ENCODE measurements around the gene GPC6. TPM values are rescaled to one million over a fixed set of nuclear protein-coding genes. Genes with fewer than 3 reads are reported as not detected.

The GPC6 gene
- total RNA-seq, 1 experiment from 2014 or later: 0.22 TPM

DNA sequence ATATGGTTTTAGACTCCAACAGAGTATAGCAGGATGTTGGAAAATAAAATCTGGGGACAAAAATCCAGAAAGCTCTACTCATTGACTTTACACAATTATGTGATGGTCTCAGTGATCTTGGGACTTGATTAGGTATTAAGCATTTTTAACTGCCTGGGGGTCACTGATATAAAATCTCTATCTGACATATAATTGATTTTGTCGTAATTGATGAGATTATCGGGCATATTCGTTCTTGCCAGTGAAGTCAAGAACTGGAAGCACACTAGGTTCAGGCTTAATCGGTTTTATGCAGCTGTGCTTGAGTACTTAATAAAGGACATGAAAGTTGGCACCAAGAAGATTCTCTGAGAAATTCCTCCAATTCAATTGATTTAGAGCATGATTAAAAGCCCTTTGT is 862.1 kb downstream of the GPC6 start:
- DNase-seq (ENCODE audit: low read depth, low spot score): no peak
- ChIA-PET RAD21 (ENCODE audit: low non-redundant PET in 1 of 2, low total read pairs in 2 of 2, uncharacterized antibody in 2 of 2, unreplicated experiment in 2 of 2) (no interaction called here), CTCF (no interaction called here), POLR2A (no interaction called here)
- no peak for ATAC-seq
- no peaks in the 10 kb centered on the region for H3K27me3 ChIP-seq (ENCODE audit: insufficient read depth, low read length)
- H3K4me2 ChIP-seq (ENCODE audit: low read length): no peak overlapping the region
- TF ChIP-seq FOSL1 (IDR thresholded peaks at IDR 0.05; ENCODE audit: low read depth) (no peak), CBX3 (IDR thresholded peaks at IDR 0.05; ENCODE audit: low read depth) (no peak), SRF (IDR thresholded peaks at IDR 0.05; ENCODE audit: low read depth) (no peak), JUND (IDR thresholded peaks at IDR 0.05) (no peak), ATF3 (IDR thresholded peaks at IDR 0.05) (no peak), ELF1 (IDR thresholded peaks at IDR 0.05; ENCODE audit: borderline replicate concordance, low read depth) (no peak), POLR2AphosphoS5 (IDR thresholded peaks at IDR 0.05; ENCODE audit: low read depth, low read length) (no peak), SP1 (IDR thresholded peaks at IDR 0.05; ENCODE audit: low read depth) (no peak), RAD21 (IDR thresholded peaks at IDR 0.05; ENCODE audit: low read depth) (no peak), TCF7L2 (IDR thresholded peaks at IDR 0.05; ENCODE audit: borderline replicate concordance, extremely low read depth, insufficient read depth, insufficient read length) (no peak), ZNF274 (IDR thresholded peaks at IDR 0.05; ENCODE audit: low read depth, low read length) (no peak), YY1 (IDR thresholded peaks at IDR 0.05; ENCODE audit: extremely low read depth, insufficient replicate concordance, low read depth, low read length) (no peak), EGR1 (IDR thresholded peaks at IDR 0.05; ENCODE audit: low read depth) (no peak), CTCF (IDR thresholded peaks at IDR 0.05 in 2 of 3, conservative IDR thresholded peaks at IDR 0.05 in 1 of 3; ENCODE audit: borderline replicate concordance in 1 of 3, insufficient read depth in 1 of 3, low read depth in 2 of 3, low read length in 2 of 3) (no peak), POLR2A (IDR thresholded peaks at IDR 0.05; ENCODE audit: borderline replicate concordance, extremely low read depth, insufficient read depth, insufficient read length) (no peak)
- no peaks in the 10 kb centered on the region for H3K36me3 ChIP-seq (ENCODE audit: control insufficient read depth in 1 of 2, insufficient read depth in 2 of 2, low read length in 2 of 2)
- H3K9me2 ChIP-seq (ENCODE audit: insufficient read depth): no peaks in the 10 kb centered on the region
- no peaks in the 10 kb centered on the region for H4K20me1 ChIP-seq (ENCODE audit: insufficient read depth)
- H3K4me1 ChIP-seq (ENCODE audit: control insufficient read depth in 1 of 2, insufficient read depth in 2 of 2, low read length in 2 of 2): no peaks in the 10 kb centered on the region
- no peak overlapping the region for H3K4me3 ChIP-seq (replicated peaks in 1 of 2; ENCODE audit: low read depth in 1 of 2, low read length in 2 of 2)
- H3K27ac ChIP-seq (ENCODE audit: low read depth, low read length): no peak overlapping the region
- no peak overlapping the region for H2AFZ ChIP-seq (ENCODE audit: low read depth, low read length, poor library complexity, severe bottlenecking)
- peaks cover 9 to 23% of the 10 kb centered on the region in 2 experiments; a peak in 2 of 4 replicates for H3K9me3 ChIP-seq (ENCODE audit: control insufficient read depth in 1 of 2, insufficient read depth in 1 of 2, low read depth in 1 of 2, low read length in 2 of 2)
- no TSS peak for BruUV-seq (replicated peaks)
- no peak overlapping the region for H3K9ac ChIP-seq (ENCODE audit: low read length)
- intact Hi-C loops (cut with micrococcal nuclease): no loop called here
- H3K79me2 ChIP-seq (ENCODE audit: insufficient read depth, low read length): no peaks in the 10 kb centered on the region
